Activated CD4-positive, alpha-beta T cell treated with anti-CD3 and anti-CD28 coated beads, Interleukin-10, Interleukin-2, amounts not matched to agents 100 ng/mL and 50 ng/mL, durations not matched to agents 16 hours and 8 hours (primary cell): ENCODE measurements around the gene C10orf90.
"Not testable (repeated sequence)": the region's sequence is repeated elsewhere in the genome, so short reads cannot be mapped to it uniquely, and the experiment has no call there.

Source experiments
- DNase-seq: peaks from one replicate; pipeline ENCODE4 v3.0.0-alpha.2; 2020

Gene C10orf90

GRCh38 chr10:126581648-126582046 is 88.8 kb downstream of the C10orf90 start:
- no peak for DNase-seq

DNA sequence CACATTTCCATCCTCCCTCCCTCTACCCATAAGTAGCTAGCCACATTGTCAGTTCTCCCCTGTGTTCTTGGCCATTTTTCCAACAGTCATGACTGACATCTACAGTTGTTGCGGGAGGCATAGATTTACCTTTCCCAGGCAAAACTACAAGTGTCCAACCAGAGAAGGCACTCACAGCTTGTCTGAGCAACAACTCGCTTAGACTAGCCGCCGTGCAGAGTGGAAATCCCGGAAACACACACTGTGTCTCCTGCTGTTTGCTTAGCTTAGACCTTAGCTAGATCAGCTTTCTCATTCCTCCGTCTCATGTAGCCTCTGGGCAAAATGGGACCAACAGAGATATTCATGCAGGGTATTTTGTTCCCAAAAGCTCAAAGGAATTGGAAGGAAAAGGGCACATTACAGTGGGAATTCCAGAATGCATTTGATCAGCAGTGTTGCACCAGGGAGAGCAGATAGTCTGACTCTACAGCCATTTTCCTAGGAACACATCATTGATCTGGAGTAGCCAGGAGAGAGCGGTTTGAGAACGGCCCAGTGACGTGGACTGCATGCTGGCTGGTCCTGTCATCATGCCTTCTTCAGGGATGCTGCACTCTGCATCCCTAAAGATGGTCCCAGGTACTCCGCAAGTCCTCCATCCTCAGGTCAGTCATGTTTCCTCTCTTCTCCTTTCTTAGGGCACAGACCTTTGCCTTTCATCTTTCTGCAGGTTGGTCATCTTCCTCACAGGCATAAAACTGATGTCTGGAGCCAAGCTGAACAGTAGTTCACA is 89.4 kb downstream of the C10orf90 start:
- DNase-seq = no peak

DNA sequence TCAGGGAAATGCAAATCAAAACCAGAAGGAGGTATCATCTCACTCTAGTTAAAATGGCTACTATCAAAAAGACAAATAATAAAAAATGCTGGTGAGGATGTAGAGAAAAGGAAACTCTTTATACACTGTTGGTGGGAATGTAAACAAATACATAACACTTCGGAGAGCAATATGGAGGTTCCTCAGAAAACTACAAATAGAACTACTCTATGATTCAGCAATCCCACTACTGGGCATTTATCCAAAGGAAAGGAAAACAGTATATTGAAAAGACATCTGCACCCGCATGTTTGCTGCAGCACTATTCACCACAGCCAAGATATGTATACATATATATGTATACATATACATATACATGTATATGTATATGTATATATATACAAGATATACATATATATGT is 94.2 kb downstream of the C10orf90 start:
- no peak for DNase-seq

- DNase-seq = no peak
Observed at GRCh38 chr10:126570621-126571602, 99.6 kb downstream of the C10orf90 start.

GRCh38 chr10:126570245-126570570 is 100.3 kb downstream of the C10orf90 start:
- DNase-seq = no peak

DNA sequence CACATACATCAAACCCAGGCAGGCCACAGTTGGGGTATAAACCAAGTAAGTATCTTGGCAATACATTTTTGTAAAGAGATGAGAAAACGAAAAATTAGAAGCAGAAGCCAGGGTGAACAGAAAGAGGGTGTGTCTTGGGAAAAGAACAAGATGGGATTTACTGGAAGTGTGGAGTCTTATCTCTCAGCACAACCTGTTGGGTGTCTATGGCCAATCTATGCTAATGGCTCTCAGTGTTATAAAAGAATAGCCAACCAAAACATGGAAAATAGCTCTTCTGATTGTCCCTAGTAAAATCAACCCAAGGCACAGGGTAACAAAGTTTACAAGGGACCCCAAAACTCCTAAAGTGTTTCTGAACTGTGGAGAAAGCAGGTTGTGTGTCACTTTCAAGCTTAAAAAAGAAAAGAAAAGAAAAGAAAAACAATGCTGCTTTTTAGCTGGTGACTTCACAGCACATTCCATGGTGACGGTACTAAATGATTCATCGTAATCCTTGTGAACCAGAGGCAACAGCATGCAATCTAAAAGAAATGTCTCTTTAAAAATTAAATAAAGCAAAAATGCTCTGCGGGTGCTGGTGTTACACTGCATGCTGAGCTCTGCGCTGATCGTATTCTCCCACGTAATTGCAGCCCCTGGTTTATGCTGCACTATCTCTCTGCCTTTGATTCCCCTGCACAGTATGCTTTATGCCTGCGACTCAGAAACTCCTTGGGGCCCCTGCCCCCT is 100.8 kb downstream of the C10orf90 start:
- DNase-seq = no peak

DNA sequence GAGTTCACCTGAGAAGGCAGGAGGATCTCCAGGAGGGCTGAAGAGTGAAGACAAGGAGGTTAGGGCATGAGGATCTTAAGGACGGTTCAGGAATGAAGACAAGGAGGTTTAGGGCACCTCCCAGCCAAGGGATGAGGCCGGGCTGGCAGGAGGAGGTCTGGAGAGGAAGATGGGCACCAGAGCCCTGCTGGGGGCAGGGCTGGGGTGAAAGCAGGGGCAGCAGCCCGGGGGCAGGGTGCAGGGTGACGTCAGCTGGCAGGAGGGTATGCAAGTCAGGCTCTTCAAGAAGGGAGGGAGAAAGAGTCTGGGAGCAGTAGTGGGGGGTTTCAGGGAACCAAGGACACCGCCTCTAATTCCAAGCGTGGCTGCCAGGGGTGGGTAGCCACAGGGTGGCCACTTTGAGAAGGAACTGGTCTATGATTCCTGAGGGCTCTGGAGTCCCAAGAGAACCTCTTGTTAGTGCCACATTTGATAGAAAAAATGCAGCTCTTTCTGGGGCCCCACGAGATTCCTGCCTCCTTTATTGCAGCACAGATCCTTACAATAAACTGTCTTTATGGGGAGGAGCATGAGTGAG is 101.6 kb downstream of the C10orf90 start:
- no peak for DNase-seq

DNA sequence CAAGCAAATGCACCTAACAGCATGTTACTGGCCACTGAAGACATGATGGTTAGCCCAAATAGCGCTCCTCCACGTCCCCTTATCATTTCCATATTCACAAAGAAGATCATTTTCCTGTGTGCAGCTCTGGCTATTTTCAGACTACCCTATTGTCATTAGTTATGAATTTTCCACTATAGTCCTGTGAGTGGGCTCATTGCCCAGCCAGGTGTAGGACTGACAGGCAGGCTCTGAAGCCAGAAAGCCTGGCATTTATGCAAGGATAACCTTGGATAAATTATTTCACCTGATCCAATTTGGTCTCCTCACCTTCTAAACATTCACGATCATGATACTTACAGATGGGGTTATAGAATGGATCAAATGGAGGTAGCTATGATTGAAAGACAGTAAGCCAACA is 104.6 kb downstream of the C10orf90 start:
- no peak for DNase-seq

DNA sequence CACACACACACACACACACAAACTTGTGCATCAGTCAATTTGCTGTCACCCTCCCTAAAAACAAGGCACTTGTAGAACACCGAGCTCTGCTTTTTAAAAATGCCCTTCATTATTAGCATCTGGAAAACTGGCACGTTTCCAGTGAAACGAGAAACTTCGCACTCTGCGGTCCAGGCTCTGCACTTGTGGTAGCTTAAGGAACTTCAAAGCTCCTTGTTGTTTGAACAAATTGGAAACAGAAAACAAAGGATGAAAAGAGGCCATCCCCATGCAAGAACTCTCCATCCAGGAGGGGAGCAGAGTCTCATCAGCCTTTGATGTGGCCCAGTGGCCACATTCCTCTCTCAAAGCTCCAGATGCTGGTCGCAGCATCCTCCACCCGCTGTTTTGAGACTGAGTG is 105.1 kb downstream of the C10orf90 start:
- no peak for DNase-seq

DNA sequence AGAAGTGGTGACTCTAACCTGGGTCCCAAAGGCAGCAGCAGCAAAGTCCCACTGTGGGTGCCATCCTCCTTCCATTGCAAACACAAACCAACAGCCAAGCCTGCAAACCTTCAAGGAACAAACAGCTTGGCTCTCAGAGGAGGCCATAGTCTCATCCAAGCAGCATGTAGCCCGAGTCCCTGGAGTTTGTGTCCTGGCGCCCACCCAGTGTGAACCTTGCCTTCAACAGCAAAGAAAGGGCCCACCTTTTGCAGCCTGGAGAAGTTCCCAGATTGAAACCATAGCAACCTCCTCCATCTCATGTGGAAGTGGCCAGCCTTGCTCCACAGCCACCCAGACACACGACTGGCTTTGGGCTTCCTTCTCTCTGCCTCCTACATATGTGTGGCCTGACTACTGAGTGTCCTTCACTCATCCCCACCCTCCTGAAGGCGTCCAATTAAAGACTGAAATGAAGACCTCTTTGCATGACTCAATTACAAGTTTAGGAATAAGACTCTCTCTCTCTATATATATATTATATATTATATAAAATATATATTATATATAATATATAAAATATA is 106.1 kb downstream of the C10orf90 start:
- DNase-seq = no peak

DNA sequence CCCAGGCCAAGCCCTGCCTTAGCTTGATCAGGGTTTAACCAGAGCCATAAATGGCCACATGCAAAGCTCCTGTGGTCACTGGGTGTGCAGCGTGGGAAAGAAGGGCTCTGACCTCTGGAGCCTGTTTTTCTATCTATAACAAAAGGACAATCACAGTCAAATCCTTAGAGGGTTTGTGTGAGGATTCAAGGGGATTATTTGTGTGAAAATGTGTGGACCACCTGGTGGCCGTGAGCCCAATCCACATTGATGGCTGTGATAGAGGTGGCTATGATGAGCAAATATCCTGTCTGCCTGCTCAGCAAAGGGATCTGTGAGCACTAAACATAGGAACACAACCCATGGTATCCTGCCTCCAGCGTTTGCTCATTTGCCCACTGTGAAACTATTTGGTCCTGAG is 107.1 kb downstream of the C10orf90 start:
- DNase-seq = no peak

DNA sequence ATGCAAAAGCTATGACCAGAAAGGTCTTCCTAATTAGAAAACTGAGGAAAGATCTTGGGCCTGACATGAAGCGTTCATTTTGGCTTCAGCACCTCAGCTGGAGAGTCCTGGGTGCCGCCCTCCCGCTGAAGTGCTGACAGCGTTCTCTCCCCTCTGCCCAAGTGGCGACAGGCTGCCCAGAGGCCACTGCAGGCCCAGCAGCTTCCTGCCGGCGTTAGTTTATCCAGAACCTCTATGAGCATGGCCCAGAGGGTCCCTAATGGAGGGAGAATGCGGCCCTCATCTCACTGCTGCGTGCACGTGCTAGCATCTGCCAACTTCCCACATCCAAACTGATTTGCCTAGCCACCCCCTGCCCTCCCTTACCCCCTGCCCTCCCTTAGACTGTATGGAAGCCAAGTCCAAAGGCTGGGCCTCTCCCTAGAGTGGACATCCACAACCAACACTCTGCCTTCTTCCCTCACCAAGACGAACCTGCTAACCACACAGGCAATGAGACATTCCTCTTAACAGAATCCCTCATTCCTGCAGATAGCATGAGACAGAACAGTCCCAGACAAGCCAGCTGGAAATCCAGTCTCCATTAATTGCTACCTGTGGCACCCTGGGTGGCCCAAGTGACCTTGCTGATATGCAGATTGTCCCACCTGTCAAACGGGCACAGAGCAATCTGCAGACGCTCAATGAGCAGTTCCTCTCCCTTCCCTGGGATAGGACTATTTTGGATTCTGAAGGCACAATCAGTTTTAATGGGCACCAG is 108.4 kb downstream of the C10orf90 start:
- no peak for DNase-seq

GRCh38 chr10:126561294-126561920 is 109.1 kb downstream of the C10orf90 start:
- no peak for DNase-seq

DNA sequence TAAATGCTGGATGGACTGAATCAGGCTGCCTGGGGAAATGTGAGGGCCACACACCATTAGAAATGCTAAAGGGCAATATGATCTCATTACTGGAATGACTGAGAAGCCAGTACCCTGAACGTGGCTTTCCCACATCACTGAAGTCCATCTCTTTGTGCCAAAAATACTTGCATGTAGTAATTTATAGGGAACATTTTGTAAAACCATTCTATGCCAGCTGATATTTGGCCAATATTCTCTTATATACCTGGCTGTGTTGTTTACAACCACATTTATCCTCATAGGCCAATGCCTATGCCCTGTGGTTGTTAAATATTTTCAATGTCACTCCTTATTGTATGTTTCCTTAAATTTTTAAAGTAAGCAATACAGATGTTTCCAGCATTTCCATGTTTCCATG is 111.6 kb downstream of the C10orf90 start:
- no peak for DNase-seq

DNA sequence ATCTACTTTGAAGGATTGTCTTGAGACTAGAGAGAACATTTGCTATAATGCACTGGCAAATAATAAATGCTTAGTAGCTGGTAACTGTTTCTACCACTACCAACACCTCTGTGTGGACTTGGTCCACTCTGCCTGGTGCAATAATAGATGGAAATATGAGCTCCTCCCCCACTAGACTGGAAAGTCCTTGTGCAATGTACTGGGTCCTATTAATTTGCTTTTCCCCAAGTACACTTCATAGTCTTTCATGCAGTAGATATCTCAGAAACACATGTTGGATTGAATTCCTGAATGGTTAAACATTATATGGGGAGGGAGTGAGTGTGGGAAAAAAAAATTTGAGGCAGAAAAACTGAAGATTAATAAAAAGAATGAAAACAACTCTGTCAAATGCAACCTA is 119.3 kb downstream of the C10orf90 start:
- DNase-seq = no peak

GRCh38 chr10:126550586-126550985 is 119.9 kb downstream of the C10orf90 start:
- DNase-seq = not testable (repeated sequence)

DNA sequence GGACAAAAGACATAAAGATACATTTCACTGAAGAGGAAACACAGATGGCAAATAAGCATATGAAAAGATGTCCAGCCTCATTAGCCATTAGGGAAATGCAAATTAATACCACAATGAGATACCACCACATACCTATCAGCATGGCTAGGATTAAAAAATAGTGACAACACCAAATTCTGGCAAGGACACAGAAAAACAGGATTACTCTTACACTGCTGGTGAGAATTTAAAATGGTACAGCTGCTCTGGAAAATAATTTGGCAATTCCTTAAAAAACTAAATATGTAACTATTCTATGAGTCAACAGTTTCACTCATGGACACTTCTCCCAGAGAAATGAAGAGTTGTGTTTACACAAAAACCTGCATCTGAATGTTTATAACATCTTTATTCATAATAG is 121.1 kb downstream of the C10orf90 start:
- DNase-seq = no peak

GRCh38 chr10:126544565-126544964 is 125.9 kb downstream of the C10orf90 start:
- no peak for DNase-seq

DNA sequence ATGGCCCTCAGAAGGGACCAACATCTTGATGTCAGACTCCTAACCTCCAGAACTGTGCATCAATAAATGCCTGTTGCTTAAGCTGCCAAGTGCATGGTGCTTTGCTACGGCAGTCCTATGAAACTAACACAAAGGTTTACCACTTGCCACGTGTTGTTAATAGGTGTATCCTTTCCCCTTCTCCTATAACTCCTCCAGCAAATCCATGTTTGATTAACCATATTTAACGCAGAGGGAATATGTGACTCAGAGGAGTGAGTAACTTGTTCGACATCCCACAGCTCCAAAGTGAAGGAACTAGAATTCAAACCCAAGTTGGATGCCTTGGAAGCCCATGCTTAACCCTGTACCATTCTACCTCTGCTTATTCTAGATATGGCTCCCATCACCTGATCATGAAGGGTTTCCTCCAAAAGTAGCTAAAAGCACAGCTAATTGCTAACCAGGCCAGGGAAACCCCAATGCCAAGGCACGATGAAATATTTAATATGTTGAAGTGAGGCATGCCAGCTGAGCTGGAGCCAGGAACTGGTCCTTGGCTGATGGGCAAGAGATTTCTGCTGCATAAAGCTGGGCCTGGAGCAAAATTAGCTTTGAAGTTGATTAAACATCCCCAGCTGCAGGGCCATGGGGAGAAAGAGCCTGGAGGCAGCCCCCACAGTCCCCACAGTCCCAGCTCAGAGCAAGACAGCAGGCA is 131.9 kb downstream of the C10orf90 start:
- DNase-seq = no peak

DNA sequence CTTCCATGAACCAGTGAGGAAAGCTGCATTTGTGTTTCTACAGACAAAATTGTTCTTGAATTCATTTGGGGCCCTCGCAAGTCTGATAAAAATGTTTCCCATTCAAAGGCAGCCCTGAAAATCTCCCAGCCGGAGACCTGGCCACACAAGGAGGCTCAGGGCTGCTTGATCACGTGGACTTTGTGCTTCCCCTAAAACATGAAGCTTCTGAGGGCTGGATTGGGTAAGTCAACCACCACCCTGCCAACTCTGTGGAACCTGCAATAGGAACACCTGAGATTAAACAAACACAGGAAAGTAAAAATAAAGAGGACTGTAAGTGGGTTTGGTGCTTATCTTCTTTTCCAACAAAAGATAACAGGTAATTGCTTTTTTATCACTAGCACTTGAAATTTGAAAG is 133.8 kb downstream of the C10orf90 start:
- DNase-seq = no peak

- no peak for DNase-seq
Observed at GRCh38 chr10:126536148-126536547, 134.3 kb downstream of the C10orf90 start.
